AG04450 (cell line): ENCODE data around the gene DHH. TPM values are rescaled to one million over a fixed set of nuclear protein-coding genes. Genes with fewer than 3 reads are reported as not detected.
A peak's percentile ranks its signal among the peaks of the same experiment; 100 is the strongest.
"Not testable (repeated sequence)": the region's sequence is repeated elsewhere in the genome, so short reads cannot be mapped to it uniquely, and the experiment has no call there.

ENCODE experiments used
- CTCF ChIA-PET: fragments of 300-600, 350-600 bp; formaldehyde crosslinking; extraction: SDS; loops from one replicate; lab custom pipeline; 2022; ENCODE audit warnings: antibody characterized with exemption, inconsistent platforms; lab: Charles Lee
- POLR2A ChIA-PET: fragments of 350-600 bp; formaldehyde crosslinking; extraction: SDS; loops from one replicate; lab custom pipeline; 2021; ENCODE audit warnings: antibody characterized with exemption, inconsistent platforms; lab: Yijun Ruan, JAX
- DNase-seq: peaks from one replicate; pipeline ENCODE4 v3.0.0-alpha.2; 2011; ENCODE audit warnings: low read depth, low spot score
- H3K27ac ChIP-seq: one replicate; pipeline ENCODE4 v1.5.1; 2012; ENCODE audit warnings: low read depth, low read length, control low read depth
- H3K27me3 ChIP-seq: one replicate; pipeline ENCODE4 v1.6.0; 2012; ENCODE audit warnings: low read length; ENCODE audit not compliant: control insufficient read depth, insufficient read depth
- H3K4me3 ChIP-seq: 2 replicates; pipeline ENCODE4 v1.5.1; 2011; ENCODE audit warnings: mild to moderate bottlenecking, low read depth, low read length, control low read depth
- H3K9me3 ChIP-seq: 2 replicates; pipeline ENCODE4 v1.5.1; 2012; ENCODE audit warnings: low read length; ENCODE audit not compliant: control insufficient read depth, insufficient read depth
- polyA plus RNA-seq: library from polyadenylated mRNA; depleted of rRNA; stranded (reverse); fragments of >200 nt; gene quantifications from 2 replicates; pipeline ENCODE4 v1.2.3, GENCODE V29; 2011
- TF ChIP-seq, protein P1 (sequence below): IDR thresholded peaks from 2 replicates; pipeline ENCODE4 v1.5.1; 2011; ENCODE audit warnings: low read depth, low read length, control low read depth, inconsistent platforms

The DHH gene
- polyA plus RNA-seq, 1 experiment, result not detected

DNA sequence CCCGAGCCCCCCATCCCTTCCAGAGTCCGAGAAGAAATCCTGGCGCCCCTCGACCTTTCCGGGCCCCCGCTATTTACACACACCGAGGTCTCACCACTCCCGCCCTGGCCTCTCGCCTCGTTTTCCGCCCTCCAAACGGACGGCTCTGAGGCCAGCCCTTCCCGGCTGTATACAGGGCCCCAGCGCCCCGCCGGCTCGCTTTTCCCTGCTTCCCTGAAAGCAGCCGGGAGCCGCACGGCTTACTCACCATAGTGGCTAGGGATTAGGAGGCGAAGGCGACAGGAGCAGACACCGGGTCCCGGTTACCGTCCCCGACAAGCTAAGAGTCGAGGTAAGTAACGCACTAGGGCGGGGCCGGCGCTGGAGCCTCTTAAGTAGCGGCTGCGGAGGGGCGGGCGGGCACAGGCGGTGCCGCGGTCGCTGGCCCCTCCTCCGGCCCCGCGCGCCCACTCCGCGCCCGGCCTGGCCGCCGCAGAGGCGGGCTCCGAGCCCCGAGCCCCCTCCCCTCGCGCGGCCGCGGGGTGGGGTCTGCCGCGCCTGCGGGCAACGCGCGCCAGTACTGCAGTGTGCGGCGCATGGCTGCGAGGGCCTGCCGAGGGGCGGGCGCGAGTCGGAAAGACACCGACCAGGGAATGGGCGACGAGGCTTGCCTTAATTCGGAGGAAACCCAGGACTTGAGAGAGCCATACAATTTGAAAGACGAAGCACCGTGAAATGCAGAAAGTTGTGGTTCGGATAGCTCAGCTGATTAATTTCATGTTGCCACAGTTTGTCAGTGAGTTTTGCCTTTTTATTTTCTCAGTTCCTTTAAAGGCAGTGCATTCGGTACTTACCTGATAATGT is 36.7 kb upstream of the DHH start, which contains the start of gene TUBA1B:
Gene TUBA1B (minus strand): TSS at position 345 of the 843 bp plus-strand sequence. CDS start 95 bp downstream, at position 250.
- ChIA-PET CTCF (interaction anchor here (0.5 to 4.5 kb wide), 21 partner anchors 11 to 1425 kb away, joined by 3 to 34 read pairs (median 5); partner anchors contain the start of gene LMBR1L), POLR2A (interaction anchor here (0.6 to 4.5 kb wide), 40 partner anchors 8 to 566 kb away, joined by 3 to 65 read pairs (median 6); partner anchors contain the start of genes FKBP11, LMBR1L, RHEBL1 and SPATS2)
- H3K4me3 ChIP-seq, result peak within 1 kb of the TSS; percentile 90
- H3K27me3 ChIP-seq, result no peaks in the 10 kb centered on the region
- DNase-seq, result peak; percentile 63
- TF ChIP-seq, protein P1, sequence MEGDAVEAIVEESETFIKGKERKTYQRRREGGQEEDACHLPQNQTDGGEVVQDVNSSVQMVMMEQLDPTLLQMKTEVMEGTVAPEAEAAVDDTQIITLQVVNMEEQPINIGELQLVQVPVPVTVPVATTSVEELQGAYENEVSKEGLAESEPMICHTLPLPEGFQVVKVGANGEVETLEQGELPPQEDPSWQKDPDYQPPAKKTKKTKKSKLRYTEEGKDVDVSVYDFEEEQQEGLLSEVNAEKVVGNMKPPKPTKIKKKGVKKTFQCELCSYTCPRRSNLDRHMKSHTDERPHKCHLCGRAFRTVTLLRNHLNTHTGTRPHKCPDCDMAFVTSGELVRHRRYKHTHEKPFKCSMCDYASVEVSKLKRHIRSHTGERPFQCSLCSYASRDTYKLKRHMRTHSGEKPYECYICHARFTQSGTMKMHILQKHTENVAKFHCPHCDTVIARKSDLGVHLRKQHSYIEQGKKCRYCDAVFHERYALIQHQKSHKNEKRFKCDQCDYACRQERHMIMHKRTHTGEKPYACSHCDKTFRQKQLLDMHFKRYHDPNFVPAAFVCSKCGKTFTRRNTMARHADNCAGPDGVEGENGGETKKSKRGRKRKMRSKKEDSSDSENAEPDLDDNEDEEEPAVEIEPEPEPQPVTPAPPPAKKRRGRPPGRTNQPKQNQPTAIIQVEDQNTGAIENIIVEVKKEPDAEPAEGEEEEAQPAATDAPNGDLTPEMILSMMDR, result no peak
- H3K27ac ChIP-seq, result peak within 1 kb of the TSS; percentile 98
- H3K9me3 ChIP-seq, result peaks cover 5% of the 10 kb centered on the region; the same call in 1 of the 2 replicates

DNA sequence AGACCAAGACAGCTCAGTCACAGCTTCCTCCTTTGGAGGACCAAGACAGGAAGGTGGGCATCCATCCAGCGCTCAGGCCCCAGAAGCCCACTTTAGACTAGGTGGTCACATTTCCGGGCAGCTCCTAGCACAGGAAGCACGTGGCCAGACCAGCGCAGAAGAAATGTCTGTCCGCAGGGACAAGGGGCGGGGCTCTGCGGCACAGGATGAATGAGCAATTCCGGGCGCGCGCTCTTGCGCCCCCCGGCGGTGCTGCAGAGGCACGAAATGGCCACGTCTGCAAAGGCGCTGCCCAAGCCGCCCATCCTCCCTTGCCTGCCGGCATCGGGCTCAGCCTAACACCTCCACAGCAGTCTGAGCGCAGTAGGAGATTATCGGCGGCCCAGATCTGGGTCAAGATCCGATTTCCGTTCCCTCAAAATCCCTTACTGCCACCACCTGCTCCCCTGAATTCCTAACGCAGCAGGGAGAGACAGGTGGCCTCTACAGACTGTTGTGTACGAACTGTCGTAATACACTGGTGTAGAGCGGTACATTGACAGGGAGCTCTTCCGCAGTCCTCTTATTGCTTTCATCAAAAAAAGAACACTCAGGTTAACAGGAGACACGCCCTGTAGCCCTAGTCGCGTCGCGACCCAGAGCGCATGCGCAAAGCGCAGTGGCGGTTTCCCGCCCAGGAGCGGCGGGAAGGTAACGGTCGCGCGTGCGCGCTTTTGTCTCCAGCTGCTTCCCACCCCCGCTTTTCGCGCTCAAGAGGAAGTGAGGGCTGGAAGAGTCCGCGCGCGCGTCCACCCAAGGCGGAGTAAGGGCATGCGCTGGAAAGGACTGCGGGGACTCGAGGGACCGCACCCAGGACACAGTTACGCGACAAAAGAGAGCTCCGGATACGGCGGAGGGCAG is 35.8 kb upstream of the DHH start:
- Histone ChIP-seq H3K9me3 (peaks cover 5% of the 10 kb centered on the region; the same call in 1 of the 2 replicates), H3K27ac (peak overlapping the region; percentile 98), H3K4me3 (peak overlapping the region; percentile 90), H3K27me3 (no peaks in the 10 kb centered on the region)
- ChIA-PET CTCF (interaction anchor here (0.5 to 4.5 kb wide), 40 partner anchors 9 to 172 kb away, joined by 3 to 34 read pairs (median 4); partner anchors contain the start of genes DHH and LMBR1L), POLR2A (interaction anchor here (0.6 to 4.5 kb wide), 41 partner anchors 9 to 551 kb away, joined by 3 to 65 read pairs (median 6); partner anchors contain the start of genes DHH, FKBP11, LMBR1L and RHEBL1)
- DNase-seq, result peak; percentile 86
- TF ChIP-seq, protein P1, result peak; percentile 91

DNA sequence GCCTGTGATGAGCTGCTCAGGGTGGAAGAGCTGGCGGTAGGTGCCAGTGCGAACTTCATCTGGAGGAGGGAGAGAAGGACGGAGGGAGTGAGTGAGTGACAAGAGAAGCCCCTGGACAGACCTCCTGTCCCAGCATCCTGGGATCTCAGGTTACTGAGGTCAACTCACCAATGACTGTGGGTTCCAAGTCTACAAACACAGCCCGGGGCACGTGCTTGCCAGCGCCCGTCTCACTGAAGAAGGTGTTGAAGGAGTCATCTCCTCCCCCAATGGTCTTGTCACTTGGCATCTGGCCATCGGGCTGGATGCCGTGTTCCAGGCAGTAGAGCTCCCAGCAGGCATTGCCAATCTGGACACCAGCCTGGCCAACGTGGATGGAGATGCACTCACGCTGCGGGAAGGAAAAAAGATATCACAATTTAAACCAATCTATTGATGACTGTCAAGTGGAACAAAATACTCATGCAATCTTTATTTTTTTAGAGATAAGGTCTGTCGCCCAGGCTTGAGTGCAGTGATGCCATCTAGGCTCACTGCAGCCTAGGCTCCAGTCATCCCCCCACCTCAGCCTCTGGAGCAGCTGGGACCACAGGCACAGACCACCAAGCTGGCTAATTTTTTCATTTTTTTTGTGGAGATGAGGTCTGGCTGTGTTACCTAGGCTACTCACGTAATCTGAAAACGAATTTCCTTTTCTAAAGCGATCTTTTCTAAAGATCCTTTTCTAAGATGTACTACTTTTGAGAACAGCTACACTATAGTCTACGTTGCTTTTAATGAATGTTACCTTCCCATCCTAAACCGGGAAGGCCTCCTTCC is 34.9 kb upstream of the DHH start:
- no peaks in the 10 kb centered on the region for H3K27me3 ChIP-seq
- no peak for DNase-seq
- H3K4me3 ChIP-seq, result peak overlapping the region; percentile 90
- TF ChIP-seq, protein P1, result no peak
- ChIA-PET CTCF (interaction anchor here (0.6 to 4.5 kb wide), 30 partner anchors 9 to 172 kb away, joined by 3 to 34 read pairs (median 4); partner anchors contain the start of genes DHH and LMBR1L), POLR2A (interaction anchor here (0.7 to 4.5 kb wide), 17 partner anchors 8 to 544 kb away, joined by 3 to 65 read pairs (median 15); partner anchors contain the start of genes DHH, LMBR1L, RHEBL1 and TUBA1A)
- peak overlapping the region; percentile 98 for H3K27ac ChIP-seq
- H3K9me3 ChIP-seq, result peaks cover 5% of the 10 kb centered on the region; the same call in 1 of the 2 replicates

DNA sequence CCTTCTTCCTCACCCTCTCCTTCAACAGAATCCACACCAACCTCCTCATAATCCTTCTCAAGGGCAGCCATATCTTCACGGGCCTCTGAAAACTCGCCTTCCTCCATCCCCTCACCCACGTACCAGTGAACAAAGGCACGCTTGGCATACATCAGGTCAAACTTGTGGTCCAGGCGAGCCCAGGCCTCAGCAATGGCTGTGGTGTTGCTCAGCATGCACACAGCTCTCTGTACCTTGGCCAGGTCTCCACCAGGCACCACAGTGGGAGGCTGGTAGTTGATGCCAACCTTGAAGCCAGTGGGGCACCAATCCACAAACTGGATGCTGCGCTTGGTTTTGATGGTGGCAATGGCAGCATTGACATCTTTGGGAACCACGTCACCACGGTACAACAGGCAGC is 33.4 kb upstream of the DHH start:
- H3K27ac ChIP-seq, DNase-seq, H3K9me3 ChIP-seq, POLR2A ChIA-PET, H3K27me3 ChIP-seq, H3K4me3 ChIP-seq: not testable (repeated sequence)
- CTCF ChIA-PET, result interaction anchor here (0.6 to 1.8 kb wide), 2 partner anchors 40 to 87 kb away, joined by 5 to 12 read pairs; no protein-coding TSS in a partner anchor
